IPS-11a (cell line): Measurements from ENCODE around the gene ZNF260.
A peak's percentile ranks its signal among the peaks of the same experiment; 100 is the strongest.
"Not testable (repeated sequence)": the region's sequence is repeated elsewhere in the genome, so short reads cannot be mapped to it uniquely, and the experiment has no call there.

Experiments used
- H3K4me3 ChIP-seq: one replicate; pipeline ENCODE4 v1.5.1; 2013; ENCODE audit warnings: low read depth, low read length, control low read depth

ZNF260 gene

GRCh38 chr19:36528194-36528920, at the start of gene ZNF260:
TSS of gene ZNF260 (minus strand) at chr19:36528271. CDS start at chr19:36515238, 13,033 bp downstream.
- H3K4me3 ChIP-seq = peak within 1 kb of the TSS; percentile 98

- no peak overlapping the region for H3K4me3 ChIP-seq
Observed at GRCh38 chr19:36577271-36577996, 49.4 kb upstream of the ZNF260 start.

- H3K4me3 ChIP-seq = no peak overlapping the region
Observed at GRCh38 chr19:36574741-36575140, 46.7 kb upstream of the ZNF260 start.

- peak overlapping the region; percentile 98 for H3K4me3 ChIP-seq
Observed at GRCh38 chr19:36573895-36574720, 46.0 kb upstream of the ZNF260 start.

GRCh38 chr19:36573020-36573894, 45.2 kb upstream of the ZNF260 start, which contains the start of gene ZNF529:
TSS of gene ZNF529 (minus strand) at chr19:36573292. CDS start at chr19:36572346, 946 bp downstream.
- H3K4me3 ChIP-seq = peak within 1 kb of the TSS; percentile 98

GRCh38 chr19:36572593-36573019, 44.5 kb upstream of the ZNF260 start:
- peak overlapping the region; percentile 98 for H3K4me3 ChIP-seq

GRCh38 chr19:36564391-36564790, 36.3 kb upstream of the ZNF260 start:
- H3K4me3 ChIP-seq = no peak overlapping the region

GRCh38 chr19:36547001-36547732, 19.1 kb upstream of the ZNF260 start:
- H3K4me3 ChIP-seq = no peak overlapping the region

GRCh38 chr19:36528921-36529518, 949 bp upstream of the ZNF260 start:
- H3K4me3 ChIP-seq = peak overlapping the region; percentile 98

GRCh38 chr19:36527873-36528193, 238 bp downstream of the ZNF260 start:
- H3K4me3 ChIP-seq = peak overlapping the region; percentile 98

GRCh38 chr19:36527341-36527740, 730 bp downstream of the ZNF260 start:
- H3K4me3 ChIP-seq = peak overlapping the region; percentile 98

- peak overlapping the region; percentile 98 for H3K4me3 ChIP-seq
Observed at GRCh38 chr19:36526581-36526980, 1.5 kb downstream of the ZNF260 start.

- no peak overlapping the region for H3K4me3 ChIP-seq
Observed at GRCh38 chr19:36524617-36525016, 3.5 kb downstream of the ZNF260 start.

- H3K4me3 ChIP-seq = no peak overlapping the region
Observed at GRCh38 chr19:36514012-36514612, 14.0 kb downstream of the ZNF260 start.

- no peak overlapping the region for H3K4me3 ChIP-seq
Observed at GRCh38 chr19:36508325-36508724, 19.7 kb downstream of the ZNF260 start.

- H3K4me3 ChIP-seq = no peak overlapping the region
Observed at GRCh38 chr19:36501973-36502372, 26.1 kb downstream of the ZNF260 start.

GRCh38 chr19:36497001-36497400, 31.1 kb downstream of the ZNF260 start:
- no peak overlapping the region for H3K4me3 ChIP-seq

GRCh38 chr19:36492689-36493453, 35.2 kb downstream of the ZNF260 start:
- not testable (repeated sequence) for H3K4me3 ChIP-seq
